Uterus (tissue), 4 donors: Measurements from ENCODE around the gene FOSL2. TPM values are rescaled to one million over a fixed set of nuclear protein-coding genes. Genes with fewer than 3 reads are reported as not detected.

ENCODE experiments used
- DNase-seq, 2 donors: peaks; one replicate each; pipeline ENCODE4 v3.0.0-alpha.2; 2019 to 2020
- H3K27ac ChIP-seq, 2 donors: fragments of 200-600 bp; sonication (generic); 1 replicate in 1 of 2; 2 replicates in 1 of 2; pipeline ENCODE4 v1.5.1; 2016 to 2018
- H3K27me3 ChIP-seq, 2 donors: fragments of 200-600 bp; sonication (generic); one replicate each; pipeline ENCODE4 v1.5.1; 2018 to 2019; ENCODE audit warnings: control low read depth in 1 of 2
- H3K36me3 ChIP-seq, 2 donors: fragments of 200-600 bp; sonication (generic); one replicate each; pipeline ENCODE4 v1.5.1; 2019; ENCODE audit warnings: control low read depth in 1 of 2
- H3K4me1 ChIP-seq, 2 donors: fragments of 200-600 bp; sonication (generic); one replicate each; pipeline ENCODE4 v1.5.1; 2018 to 2019; ENCODE audit warnings: control low read depth in 1 of 2
- H3K4me3 ChIP-seq, 2 donors: fragments of 200-600 bp; sonication (generic); 1 replicate in 1 of 2; 2 replicates in 1 of 2; pipeline ENCODE4 v1.5.1; 2018 to 2019; ENCODE audit warnings: mild to moderate bottlenecking in 1 of 2
- H3K9me3 ChIP-seq, 2 donors: fragments of 200-600 bp; sonication (generic); one replicate each; pipeline ENCODE4 v1.5.1; 2019; ENCODE audit warnings: control low read depth in 1 of 2
- CTCF ChIP-seq, 4 experiments: fragments of 200-600 bp in 2 of 4; fragments of 450-650 bp in 2 of 4; sonication (generic) in 2 of 4; IDR thresholded peaks; one replicate each; pipeline ENCODE4 v1.5.1; 2016 to 2019; ENCODE audit warnings: antibody characterized with exemption in 4 of 4, mild to moderate bottlenecking in 2 of 4, moderate library complexity in 1 of 4
- POLR2A ChIP-seq, 2 donors: fragments of 450-650 bp; IDR thresholded peaks; one replicate each; pipeline ENCODE4 v1.6.1; 2016; ENCODE audit warnings: antibody characterized with exemption in 2 of 2, mild to moderate bottlenecking in 1 of 2, moderate library complexity in 1 of 2
- intact Hi-C: fragments of 100-400 bp; cut with DNase I; formaldehyde crosslinking; loops from one replicate; pipeline ENCODE4 v1.15.1; 2023; ENCODE audit warnings: low total_unique reads
- total RNA-seq, 4 donors: library from RNA; depleted of rRNA in 3 of 4; stranded (reverse); fragments of >200 nt in 3 of 4; gene quantifications; one replicate each; pipeline versions ENCODE4 v1.1.0 to v1.2.4, GENCODE V29; 2014 to 2023
- donor health status: DM: yes; HTN: yes; CAD: no.

FOSL2 gene
- total RNA-seq, 4 donors from 2014 or later, result 39.8 to 134 (median 58.7) TPM

GRCh38 chr2:28449126-28449487 lies 56.4 kb downstream of the FOSL2 start:
- no peaks in the 10 kb centered on the region for H3K27me3 ChIP-seq
- H3K36me3 ChIP-seq, result no peaks in the 10 kb centered on the region
- intact Hi-C loops, result no loop called here
- TF ChIP-seq CTCF (IDR thresholded peaks at IDR 0.05) (no peak), POLR2A (IDR thresholded peaks at IDR 0.05) (no peak)
- no peak for DNase-seq
- no peak overlapping the region for H3K27ac ChIP-seq
- H3K4me3 ChIP-seq, result no peak overlapping the region
- no peaks in the 10 kb centered on the region for H3K9me3 ChIP-seq
- no peaks in the 10 kb centered on the region for H3K4me1 ChIP-seq

- intact Hi-C loops, result loop anchor here (5.0 kb wide), 1 partner anchor 747 kb away; no protein-coding TSS in a partner anchor
- H3K27ac ChIP-seq, result no peak overlapping the region
These were observed 57.1 kb downstream of the FOSL2 start for GRCh38 chr2:28449488-28450395.

GRCh38 chr2:28450901-28451565 lies 58.4 kb downstream of the FOSL2 start:
- intact Hi-C loops, result loop anchor here (5.0 kb wide), 1 partner anchor 749 kb away; no protein-coding TSS in a partner anchor
- no peak overlapping the region for H3K27ac ChIP-seq
- TF ChIP-seq POLR2A (IDR thresholded peaks at IDR 0.05), result no peak
- no peak for TF ChIP-seq CTCF (IDR thresholded peaks at IDR 0.05)

More at GRCh38 chr2:28449488-28450395, 57.1 kb downstream of the FOSL2 start:
- H3K36me3 ChIP-seq, result no peaks in the 10 kb centered on the region
- no peak for TF ChIP-seq POLR2A (IDR thresholded peaks at IDR 0.05)
- no peak for TF ChIP-seq CTCF (IDR thresholded peaks at IDR 0.05)
- no peak overlapping the region for H3K4me3 ChIP-seq
- H3K4me1 ChIP-seq, result no peaks in the 10 kb centered on the region
- H3K27me3 ChIP-seq, result no peaks in the 10 kb centered on the region
- DNase-seq, result no peak
- H3K9me3 ChIP-seq, result no peaks in the 10 kb centered on the region

GRCh38 chr2:28451793-28452533 lies 59.3 kb downstream of the FOSL2 start:
- no peak overlapping the region for H3K4me3 ChIP-seq
- TF ChIP-seq CTCF (IDR thresholded peaks at IDR 0.05) (no peak), POLR2A (IDR thresholded peaks at IDR 0.05) (no peak)
- H3K36me3 ChIP-seq, result no peaks in the 10 kb centered on the region
- no peak overlapping the region for H3K27ac ChIP-seq
- no peaks in the 10 kb centered on the region for H3K9me3 ChIP-seq
- H3K4me1 ChIP-seq, result no peaks in the 10 kb centered on the region
- intact Hi-C loops, result loop anchor here (5.0 kb wide), 1 partner anchor 750 kb away; no protein-coding TSS in a partner anchor
- no peak for DNase-seq
- H3K27me3 ChIP-seq, result no peaks in the 10 kb centered on the region

More at GRCh38 chr2:28450901-28451565, 58.4 kb downstream of the FOSL2 start:
- Histone ChIP-seq H3K9me3 (no peaks in the 10 kb centered on the region), H3K36me3 (no peaks in the 10 kb centered on the region), H3K4me1 (no peaks in the 10 kb centered on the region), H3K27me3 (no peaks in the 10 kb centered on the region), H3K4me3 (no peak overlapping the region)
- DNase-seq, result no peak
